ENCODE measurements around the gene C1GALT1. TPM values are rescaled to one million over a fixed set of nuclear protein-coding genes. Genes with fewer than 3 reads are reported as not detected.

The C1GALT1 gene
- total and polyA plus RNA-seq, 9 of the 15 experiments (the other 6 are each of a cell fraction or from before 2014, with no cell fraction given) = 5.0 to 33.2 (median 24.1) TPM

DNA sequence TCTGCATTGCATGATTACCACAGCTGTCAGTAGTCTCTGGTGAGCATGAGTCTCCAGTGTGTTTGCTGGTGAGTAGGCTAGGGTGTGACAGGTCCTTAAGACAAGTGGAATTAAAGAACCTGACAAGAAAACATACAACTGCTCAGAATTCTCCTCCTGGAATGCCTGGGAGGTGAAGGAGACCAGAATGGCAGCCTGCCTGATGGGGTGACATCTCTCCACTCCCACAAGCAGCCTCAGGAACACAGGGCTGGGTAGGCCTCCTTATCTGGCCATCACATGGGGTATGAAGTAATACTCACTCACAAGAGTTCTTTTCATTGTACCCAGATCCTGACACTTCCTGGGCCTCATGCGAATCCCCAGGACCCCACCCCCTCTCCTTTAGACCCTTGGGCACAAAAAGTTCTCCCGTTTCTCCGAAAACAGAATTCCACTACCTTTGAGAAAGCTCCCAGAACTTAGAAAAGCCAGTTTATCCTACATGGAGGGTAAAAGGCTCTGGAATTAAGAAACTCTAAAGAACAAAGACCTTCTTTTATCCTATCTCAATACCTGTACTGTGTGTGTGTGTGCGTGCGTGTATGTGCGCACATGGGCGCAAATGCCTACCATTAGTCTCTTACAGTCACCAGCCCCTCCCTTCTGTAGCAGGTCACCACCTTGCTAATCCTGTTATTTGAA is 33.4 kb upstream of the C1GALT1 start:
- ATAC-seq = peak; percentile 97
- Histone ChIP-seq H3K9me1 (ENCODE audit: control insufficient read depth, insufficient read depth, low read length) (no peaks in the 10 kb centered on the region), H2AFZ (ENCODE audit: low read depth, low read length) (peak overlapping the region; percentile 82), H3K9me3 (replicated peaks; ENCODE audit: control insufficient read depth, insufficient read depth, low read depth, low read length) (peaks cover 3% of the 10 kb centered on the region; the same call in 1 of the 2 replicates), H3K4me3 (no peak overlapping the region), H3K36me3 (ENCODE audit: control insufficient read depth, insufficient read depth, low read length) (no peaks in the 10 kb centered on the region), H3K79me2 (ENCODE audit: control insufficient read depth, insufficient read depth, low read length) (no peaks in the 10 kb centered on the region), H3K27ac (ENCODE audit: extremely low read depth, low read depth, low read length) (peak overlapping the region; percentile 73), H3K27me3 (ENCODE audit: control insufficient read depth in 2 of 2, insufficient read depth in 2 of 2, low read length in 2 of 2) (no peaks in the 10 kb centered on the region), H3K4me1 (replicated peaks in 1 of 2; ENCODE audit: control insufficient read depth in 2 of 2, insufficient read depth in 2 of 2, low read length in 2 of 2) (peaks cover 4 to 14% of the 10 kb centered on the region in 2 experiments; a peak in 3 of 5 replicates), H3K4me2 (ENCODE audit: insufficient read depth, low read length) (peak overlapping the region; percentile 28), H3K9ac (ENCODE audit: insufficient read depth in 1 of 2, low read depth in 2 of 2, low read length in 2 of 2) (peak overlapping the region in 1 of 2 experiments; percentile 45; a peak in 2 of 4 replicates), H4K20me1 (replicated peaks; ENCODE audit: control insufficient read depth, insufficient read depth, low read length) (no peaks in the 10 kb centered on the region)
- FAIRE-seq = peak; percentile 91
- DNase-seq (ENCODE audit: extremely low read depth in 1 of 4, low spot score in 3 of 4) = peak; percentile 22 to 78 (median 56)
- in situ Hi-C loops (cut with MboI) (no loop called here), intact Hi-C loops (cut with micrococcal nuclease) (no loop called here)
- CTCF ChIA-PET (ENCODE audit: low intra/inter-chr PET ratio) = no interaction called here
- WGBS (ENCODE audit: insufficient coverage, low coverage, missing lambda C conversion rate) = 58% methylated on average over 7 of the region's 7 CpGs
- POLR2A ChIA-PET = interaction anchor here (1.0 kb wide), 1 partner anchor 15 kb away, joined by 3 read pairs; no protein-coding TSS in a partner anchor
- BruUV-seq (replicated peaks) = no TSS peak
- peak; percentile 68 for TF ChIP-seq LEF1 (IDR thresholded peaks at IDR 0.05)
- peak; percentile 48; the same call in 1 of the 2 replicates for TF ChIP-seq CTBP1 (IDR thresholded peaks at IDR 0.05; ENCODE audit: borderline replicate concordance)
- TF ChIP-seq EHMT2 (IDR thresholded peaks at IDR 0.05) = peak; percentile 60; the same call in 1 of the 2 replicates
- peak; percentile 50; the same call in 1 of the 2 replicates for TF ChIP-seq DPF2 (IDR thresholded peaks at IDR 0.05)
- TF ChIP-seq SRSF1 (IDR thresholded peaks at IDR 0.05; ENCODE audit: low read depth, low read length) = no peak
- no peak for TF ChIP-seq ZNF707 (CRISPR knock-in tag; conservative IDR thresholded peaks at IDR 0.05)
- no peak for TF ChIP-seq SREBF2 (CRISPR knock-in tag; IDR thresholded peaks at IDR 0.05)
- TF ChIP-seq PYGO2 (tag; IDR thresholded peaks at IDR 0.05) = no peak
- TF ChIP-seq, protein P1, sequence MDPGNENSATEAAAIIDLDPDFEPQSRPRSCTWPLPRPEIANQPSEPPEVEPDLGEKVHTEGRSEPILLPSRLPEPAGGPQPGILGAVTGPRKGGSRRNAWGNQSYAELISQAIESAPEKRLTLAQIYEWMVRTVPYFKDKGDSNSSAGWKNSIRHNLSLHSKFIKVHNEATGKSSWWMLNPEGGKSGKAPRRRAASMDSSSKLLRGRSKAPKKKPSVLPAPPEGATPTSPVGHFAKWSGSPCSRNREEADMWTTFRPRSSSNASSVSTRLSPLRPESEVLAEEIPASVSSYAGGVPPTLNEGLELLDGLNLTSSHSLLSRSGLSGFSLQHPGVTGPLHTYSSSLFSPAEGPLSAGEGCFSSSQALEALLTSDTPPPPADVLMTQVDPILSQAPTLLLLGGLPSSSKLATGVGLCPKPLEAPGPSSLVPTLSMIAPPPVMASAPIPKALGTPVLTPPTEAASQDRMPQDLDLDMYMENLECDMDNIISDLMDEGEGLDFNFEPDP (CRISPR knock-in tag; IDR thresholded peaks at IDR 0.05) = no peak
- no peak for TF ChIP-seq SP1 (CRISPR knock-in tag; IDR thresholded peaks at IDR 0.05)
- TF ChIP-seq GTF2F1 (IDR thresholded peaks at IDR 0.05; ENCODE audit: low read depth, low read length) = no peak
- no peak for TF ChIP-seq BCL6 (CRISPR knock-in tag; IDR thresholded peaks at IDR 0.05)
- no peak for TF ChIP-seq ZBTB1 (CRISPR knock-in tag; IDR thresholded peaks at IDR 0.05; ENCODE audit: borderline replicate concordance, low read depth)
- no peak for TF ChIP-seq ZNF384 (IDR thresholded peaks at IDR 0.05; ENCODE audit: low read depth, low read length)
- peak; percentile 58; the same call in 1 of the 2 replicates for TF ChIP-seq FOXJ2 (tag; IDR thresholded peaks at IDR 0.05)
- TF ChIP-seq, protein P2, sequence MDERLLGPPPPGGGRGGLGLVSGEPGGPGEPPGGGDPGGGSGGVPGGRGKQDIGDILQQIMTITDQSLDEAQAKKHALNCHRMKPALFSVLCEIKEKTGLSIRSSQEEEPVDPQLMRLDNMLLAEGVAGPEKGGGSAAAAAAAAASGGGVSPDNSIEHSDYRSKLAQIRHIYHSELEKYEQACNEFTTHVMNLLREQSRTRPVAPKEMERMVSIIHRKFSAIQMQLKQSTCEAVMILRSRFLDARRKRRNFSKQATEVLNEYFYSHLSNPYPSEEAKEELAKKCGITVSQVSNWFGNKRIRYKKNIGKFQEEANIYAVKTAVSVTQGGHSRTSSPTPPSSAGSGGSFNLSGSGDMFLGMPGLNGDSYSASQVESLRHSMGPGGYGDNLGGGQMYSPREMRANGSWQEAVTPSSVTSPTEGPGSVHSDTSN (CRISPR knock-in tag; IDR thresholded peaks at IDR 0.05; ENCODE audit: low read depth) = no peak
- TF ChIP-seq, protein P2 (tag; conservative IDR thresholded peaks at IDR 0.05; ENCODE audit: low read depth) = 0 out of 2 replicates have a peak, but pooled peaks have one; percentile 29
- peak; percentile 50 for TF ChIP-seq CBFA2T3 (IDR thresholded peaks at IDR 0.05)
- peak; percentile 53; the same call in 1 of the 2 replicates for TF ChIP-seq L3MBTL2 (IDR thresholded peaks at IDR 0.05)
- TF ChIP-seq ZNF175 (CRISPR knock-in tag; IDR thresholded peaks at IDR 0.05; ENCODE audit: low read depth) = 0 out of 2 replicates have a peak, but pooled peaks have one; percentile 54
- 0 out of 2 replicates have a peak, but pooled peaks have one; percentile 47 for TF ChIP-seq NFRKB (IDR thresholded peaks at IDR 0.05; ENCODE audit: low read depth)

Data from K562 (cell line).